Measurements from ENCODE around the gene GNAI1.
"Not testable (repeated sequence)": the region's sequence is repeated elsewhere in the genome, so short reads cannot be mapped to it uniquely, and the experiment has no call there.

The GNAI1 gene

GRCh38 chr7:80132594-80132993, 2.0 kb upstream of the GNAI1 start:
- no peak for DNase-seq (ENCODE audit: low read depth)

DNA sequence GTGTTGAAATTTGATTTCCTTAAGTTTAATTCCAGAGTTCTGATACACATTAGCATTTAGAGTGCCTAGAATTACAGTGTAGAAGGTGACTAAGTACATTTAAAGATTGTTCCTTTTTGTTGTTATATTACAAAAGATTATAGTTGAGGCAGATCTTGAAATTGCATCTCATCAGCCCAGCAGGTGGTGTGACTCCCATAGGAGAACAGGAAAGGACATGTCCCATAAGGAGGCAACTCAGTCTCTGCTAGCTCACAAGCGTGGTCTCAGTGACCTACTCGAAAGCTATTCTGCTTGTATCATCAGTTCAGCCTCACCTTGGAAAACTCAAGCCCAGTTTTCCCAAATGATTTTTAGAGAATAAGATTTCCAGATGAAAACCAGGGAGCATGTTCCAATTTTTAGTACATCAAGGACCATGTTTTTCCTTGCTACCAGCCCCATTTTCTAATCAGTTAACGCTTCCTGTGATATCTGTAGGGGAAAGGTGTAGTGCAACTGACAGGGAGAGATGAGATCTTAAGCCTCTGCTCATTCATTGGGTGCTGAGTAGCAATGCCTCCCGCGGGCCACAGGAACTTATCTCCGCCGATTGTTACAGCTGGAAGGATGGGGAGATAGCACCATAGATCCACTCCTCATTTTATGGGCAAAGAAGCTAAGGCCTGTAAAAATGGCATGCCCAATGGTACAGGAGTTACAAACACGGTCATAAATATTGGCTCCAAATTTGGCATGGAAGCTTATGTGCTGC, 1.1 kb upstream of the GNAI1 start:
- DNase-seq (ENCODE audit: low read depth): no peak

- peak; percentile 44 for DNase-seq (ENCODE audit: low read depth)
These were observed 506 bp upstream of the GNAI1 start for GRCh38 chr7:80134115-80134535.

- no peak for DNase-seq (ENCODE audit: low read depth)
These were observed 876 bp downstream of the GNAI1 start for GRCh38 chr7:80135309-80136104.

- DNase-seq (ENCODE audit: low read depth): no peak
These were observed 1.8 kb downstream of the GNAI1 start for GRCh38 chr7:80136261-80137055.

DNA sequence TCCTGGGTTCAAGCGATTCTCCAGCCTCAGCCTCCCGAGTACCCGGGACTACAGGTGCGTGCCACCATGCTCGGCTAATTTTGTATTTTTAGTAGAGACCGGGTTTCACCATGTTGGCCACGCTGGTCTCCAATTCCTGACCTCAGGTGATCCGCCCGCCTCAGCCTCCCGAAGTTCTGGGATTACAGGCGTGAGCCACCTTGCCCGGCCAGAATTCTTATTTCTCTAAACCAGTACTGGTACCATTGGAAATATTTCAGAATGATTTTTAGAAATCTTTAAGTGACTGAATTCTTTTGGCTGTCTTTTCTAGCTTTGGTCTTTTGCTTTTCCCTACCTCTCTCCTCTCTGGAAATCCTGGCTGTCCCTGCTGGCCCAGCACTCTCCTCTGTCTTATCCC, 2.8 kb downstream of the GNAI1 start:
- DNase-seq (ENCODE audit: low read depth): no peak

- DNase-seq (ENCODE audit: low read depth): no peak
These were observed 4.6 kb downstream of the GNAI1 start for GRCh38 chr7:80139236-80139635.

GRCh38 chr7:80140388-80140787, 5.8 kb downstream of the GNAI1 start:
- DNase-seq (ENCODE audit: low read depth): no peak

- no peak for DNase-seq (ENCODE audit: low read depth)
These were observed 6.7 kb downstream of the GNAI1 start for GRCh38 chr7:80141376-80141775.

GRCh38 chr7:80142853-80143580, 8.4 kb downstream of the GNAI1 start:
- no peak for DNase-seq (ENCODE audit: low read depth)

DNA sequence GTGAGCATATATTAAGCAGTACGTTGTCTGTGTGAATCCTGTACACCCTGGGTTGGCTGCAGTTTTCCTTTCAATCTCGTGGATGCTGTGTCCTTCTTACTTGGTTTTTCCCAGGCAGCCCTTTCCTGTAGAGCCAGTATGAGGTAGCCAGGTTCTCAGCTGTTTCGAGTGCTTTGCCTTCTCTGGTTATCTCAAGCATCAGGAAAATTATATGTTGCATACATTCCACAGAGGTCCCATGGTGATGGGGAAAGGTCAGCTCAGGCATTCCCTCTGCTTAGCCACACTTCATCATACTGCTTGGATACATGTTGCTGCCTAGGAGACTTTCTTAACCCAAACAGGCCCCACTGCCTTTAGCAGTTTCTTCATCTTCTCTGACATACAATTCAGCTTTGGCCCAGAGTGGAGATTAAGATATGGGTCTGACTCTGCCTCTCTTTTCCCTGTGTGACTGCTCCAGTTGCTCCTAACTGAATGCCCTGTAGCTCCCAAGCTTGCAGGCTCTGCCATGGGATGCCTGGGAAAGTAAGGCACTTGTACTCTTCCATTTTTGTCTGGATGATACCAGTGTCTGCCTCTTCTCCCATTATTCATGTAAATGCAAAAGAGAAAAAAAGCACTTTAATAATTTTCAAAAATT, 11.3 kb downstream of the GNAI1 start:
- DNase-seq (ENCODE audit: low read depth): peak; percentile 53

GRCh38 chr7:80146545-80147182, 12.0 kb downstream of the GNAI1 start:
- DNase-seq (ENCODE audit: low read depth): no peak

DNA sequence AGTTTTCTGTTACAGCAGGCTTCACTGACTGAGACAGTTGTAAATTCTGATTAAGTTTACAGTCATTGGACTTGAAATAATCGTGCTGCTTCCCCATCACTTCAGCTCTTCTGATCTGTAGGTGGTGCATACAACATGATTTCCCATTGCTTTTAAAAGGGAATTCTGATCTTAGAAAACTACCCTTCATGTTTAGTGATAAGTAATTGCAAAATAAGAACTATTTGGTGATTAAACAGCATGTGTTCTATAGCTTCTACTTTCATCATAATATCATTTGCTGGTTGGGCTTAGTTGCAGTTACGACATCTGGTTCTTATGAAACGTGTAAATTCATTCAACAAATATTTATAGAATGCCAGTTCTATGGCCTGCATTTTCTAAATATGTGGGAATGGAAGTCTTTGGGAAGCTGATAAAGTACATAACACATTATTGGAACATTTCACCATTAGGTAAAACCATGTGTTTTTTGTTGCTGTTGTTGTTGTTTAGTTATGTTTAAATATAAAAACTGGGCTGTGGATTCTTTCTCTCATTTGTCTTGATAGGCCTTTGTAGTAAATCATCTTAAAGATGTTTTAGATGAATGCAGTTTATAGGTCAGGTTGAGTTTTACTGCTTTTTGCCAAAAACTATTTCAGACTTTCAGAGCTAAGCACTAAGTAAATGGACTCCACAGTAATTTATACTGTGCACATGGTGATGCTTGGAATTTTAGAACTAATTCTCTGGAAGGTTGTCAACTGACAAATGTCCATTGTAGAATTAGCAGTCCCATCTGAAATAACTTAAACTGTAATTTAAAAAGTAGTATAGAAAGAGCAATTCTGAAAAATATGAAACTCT, 13.1 kb downstream of the GNAI1 start:
- peak; percentile 89 for DNase-seq (ENCODE audit: low read depth)

DNA sequence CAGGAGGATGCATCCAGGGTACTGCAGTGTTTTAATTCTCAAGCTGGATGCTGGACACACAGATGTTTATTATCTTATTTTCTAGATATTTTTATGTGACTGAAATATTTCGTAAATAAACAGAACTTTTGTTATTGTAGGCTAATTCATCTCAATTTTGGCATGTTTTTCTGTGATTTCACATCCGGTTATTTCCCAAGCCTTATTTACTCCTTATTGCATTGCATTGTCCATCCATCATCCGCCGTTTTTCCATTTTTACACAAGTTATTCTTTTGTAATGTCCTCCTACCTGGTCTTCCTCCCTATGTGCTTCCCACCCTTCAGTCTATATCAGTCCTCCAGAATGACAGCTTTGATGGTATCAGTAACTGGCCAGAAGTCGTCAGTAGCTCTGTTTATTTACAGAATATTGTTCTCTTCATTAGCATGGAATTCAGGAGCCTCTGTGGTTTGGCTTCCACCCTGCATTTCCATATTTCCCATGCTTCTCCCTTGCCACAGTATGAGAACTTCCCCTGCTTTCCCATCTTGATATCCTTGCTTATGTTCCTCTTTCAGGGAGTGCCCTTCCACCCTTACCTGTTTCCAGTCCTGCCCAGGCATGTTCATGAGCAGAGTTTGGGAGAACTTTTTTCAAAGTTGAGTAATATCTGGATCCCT, 16.1 kb downstream of the GNAI1 start:
- peak; percentile 57 for DNase-seq (ENCODE audit: low read depth)

DNA sequence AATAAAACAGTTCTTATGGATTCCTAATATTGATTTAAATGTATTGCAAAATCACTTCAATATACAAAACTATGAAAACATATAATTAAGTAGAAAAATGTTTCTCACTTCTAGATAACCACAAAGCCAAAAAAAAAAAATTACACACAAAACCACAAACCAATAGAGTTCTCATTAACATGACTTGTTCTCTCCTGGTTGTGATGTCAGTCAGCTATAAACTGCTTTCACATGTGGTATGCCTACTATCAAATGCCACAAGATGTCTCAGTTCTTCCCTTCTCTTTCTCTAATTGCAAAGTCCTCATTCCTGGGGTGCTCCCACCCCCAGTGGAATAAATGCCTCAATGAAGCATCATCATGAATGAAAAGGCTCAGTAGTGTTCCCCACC, 16.6 kb downstream of the GNAI1 start:
- peak; percentile 87 for DNase-seq (ENCODE audit: low read depth)

GRCh38 chr7:80153446-80153845, 18.8 kb downstream of the GNAI1 start:
- DNase-seq (ENCODE audit: low read depth): no peak

GRCh38 chr7:80154656-80155333, 20.2 kb downstream of the GNAI1 start:
- no peak for DNase-seq (ENCODE audit: low read depth)

DNA sequence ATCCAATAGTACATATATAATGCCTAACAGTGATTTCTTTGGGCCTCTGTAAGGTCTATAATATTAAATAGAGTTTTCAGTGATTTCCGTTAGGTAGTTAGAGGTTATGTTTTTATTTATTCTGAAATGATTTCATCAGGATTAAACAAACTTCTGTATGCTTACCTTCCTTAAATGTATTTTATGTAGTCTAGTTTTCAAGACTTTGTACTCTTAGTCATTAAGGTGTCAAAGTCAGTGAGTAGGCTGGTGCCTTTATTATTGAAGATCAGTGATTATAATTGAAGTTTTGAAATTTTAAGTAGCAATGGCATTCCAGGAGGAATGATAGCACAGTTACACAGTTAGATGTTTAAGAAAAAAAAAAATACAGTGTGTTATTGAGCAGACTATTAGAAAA, 20.7 kb downstream of the GNAI1 start:
- DNase-seq (ENCODE audit: low read depth): no peak

DNA sequence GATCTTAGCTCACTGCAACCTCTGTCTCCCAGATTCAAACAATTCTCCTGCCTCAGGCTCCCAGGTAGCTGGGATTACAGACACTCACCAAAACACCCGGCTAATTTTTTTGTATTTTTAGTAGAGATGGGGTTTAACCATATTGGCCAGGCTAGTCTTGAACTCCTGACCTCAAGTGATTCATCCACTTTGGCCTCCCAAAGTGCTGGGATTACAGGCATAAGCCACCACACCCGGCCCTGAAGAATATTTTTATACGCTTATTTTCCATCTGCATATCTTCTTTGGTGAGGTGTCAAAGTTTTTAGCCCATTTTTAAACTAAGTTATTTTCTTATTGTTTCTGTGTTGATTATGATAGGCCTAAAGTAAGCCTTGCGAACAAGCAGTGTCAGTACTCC, 23.1 kb downstream of the GNAI1 start:
- DNase-seq (ENCODE audit: low read depth): not testable (repeated sequence)
